ENCODE results near the gene MACROD2.

MACROD2 gene

GRCh38 chr20:14951707-14952418 lies 956.5 kb downstream of the MACROD2 start:
- no peak for TF ChIP-seq CTCF (IDR thresholded peaks at IDR 0.05; ENCODE audit: borderline replicate concordance, control extremely low read depth, extremely low read depth, insufficient read depth, missing control alignments)
- no peak for DNase-seq (ENCODE audit: low spot score)
- in situ Hi-C loops (cut with MboI; ENCODE audit: low sequenced_read_pairs, unreplicated experiment) = no loop called here

GRCh38 chr20:14953736-14954135 lies 958.4 kb downstream of the MACROD2 start:
- TF ChIP-seq CTCF (IDR thresholded peaks at IDR 0.05; ENCODE audit: borderline replicate concordance, control extremely low read depth, extremely low read depth, insufficient read depth, missing control alignments) = no peak
- no peak for DNase-seq (ENCODE audit: low spot score)
- in situ Hi-C loops (cut with MboI; ENCODE audit: low sequenced_read_pairs, unreplicated experiment) = no loop called here

- in situ Hi-C loops (cut with MboI; ENCODE audit: low sequenced_read_pairs, unreplicated experiment) = no loop called here
- no peak for DNase-seq (ENCODE audit: low spot score)
- no peak for TF ChIP-seq CTCF (IDR thresholded peaks at IDR 0.05; ENCODE audit: borderline replicate concordance, control extremely low read depth, extremely low read depth, insufficient read depth, missing control alignments)
Observed at GRCh38 chr20:14955399-14955798, 960.1 kb downstream of the MACROD2 start.

- TF ChIP-seq CTCF (IDR thresholded peaks at IDR 0.05; ENCODE audit: borderline replicate concordance, control extremely low read depth, extremely low read depth, insufficient read depth, missing control alignments) = no peak
- DNase-seq (ENCODE audit: low spot score) = no peak
- in situ Hi-C loops (cut with MboI; ENCODE audit: low sequenced_read_pairs, unreplicated experiment) = no loop called here
Observed at GRCh38 chr20:14956026-14956425, 960.7 kb downstream of the MACROD2 start.

GRCh38 chr20:14956538-14956937 lies 961.2 kb downstream of the MACROD2 start:
- TF ChIP-seq CTCF (IDR thresholded peaks at IDR 0.05; ENCODE audit: borderline replicate concordance, control extremely low read depth, extremely low read depth, insufficient read depth, missing control alignments) = no peak
- no peak for DNase-seq (ENCODE audit: low spot score)
- in situ Hi-C loops (cut with MboI; ENCODE audit: low sequenced_read_pairs, unreplicated experiment) = no loop called here

GRCh38 chr20:14957402-14957801 lies 962.1 kb downstream of the MACROD2 start:
- no peak for DNase-seq (ENCODE audit: low spot score)
- in situ Hi-C loops (cut with MboI; ENCODE audit: low sequenced_read_pairs, unreplicated experiment) = no loop called here
- TF ChIP-seq CTCF (IDR thresholded peaks at IDR 0.05; ENCODE audit: borderline replicate concordance, control extremely low read depth, extremely low read depth, insufficient read depth, missing control alignments) = no peak

Measured in GM13976 (cell line).